ENCODE results near the gene CASQ2.

CASQ2 gene

DNA sequence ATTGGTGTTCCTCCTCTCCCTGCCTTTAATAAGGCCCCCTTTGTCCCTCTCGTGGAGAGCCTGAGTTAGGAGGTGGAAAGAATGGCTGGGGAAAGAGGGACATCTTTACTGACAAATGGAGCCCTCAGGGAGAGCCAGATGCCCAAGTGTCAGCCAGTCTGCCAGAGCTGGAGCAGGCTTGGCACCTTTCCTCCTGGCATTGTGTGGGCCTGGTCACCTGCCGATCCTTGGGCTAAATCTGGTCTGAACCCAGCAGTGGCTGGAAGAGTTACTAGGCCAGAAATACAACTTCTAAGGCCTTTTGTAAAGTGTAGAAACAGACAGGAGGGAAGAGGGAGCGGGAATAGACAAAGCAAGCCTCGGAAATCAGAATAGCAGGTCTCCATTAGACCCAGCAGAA, 101.8 kb downstream of the CASQ2 start:
- no peaks in the 10 kb centered on the region for H3K36me3 ChIP-seq
- H3K9me3 ChIP-seq, result no peaks in the 10 kb centered on the region
- no peak for DNase-seq
- no peak overlapping the region for H3K4me3 ChIP-seq (ENCODE audit: low read depth, low read length)
- TF ChIP-seq, protein P1, sequence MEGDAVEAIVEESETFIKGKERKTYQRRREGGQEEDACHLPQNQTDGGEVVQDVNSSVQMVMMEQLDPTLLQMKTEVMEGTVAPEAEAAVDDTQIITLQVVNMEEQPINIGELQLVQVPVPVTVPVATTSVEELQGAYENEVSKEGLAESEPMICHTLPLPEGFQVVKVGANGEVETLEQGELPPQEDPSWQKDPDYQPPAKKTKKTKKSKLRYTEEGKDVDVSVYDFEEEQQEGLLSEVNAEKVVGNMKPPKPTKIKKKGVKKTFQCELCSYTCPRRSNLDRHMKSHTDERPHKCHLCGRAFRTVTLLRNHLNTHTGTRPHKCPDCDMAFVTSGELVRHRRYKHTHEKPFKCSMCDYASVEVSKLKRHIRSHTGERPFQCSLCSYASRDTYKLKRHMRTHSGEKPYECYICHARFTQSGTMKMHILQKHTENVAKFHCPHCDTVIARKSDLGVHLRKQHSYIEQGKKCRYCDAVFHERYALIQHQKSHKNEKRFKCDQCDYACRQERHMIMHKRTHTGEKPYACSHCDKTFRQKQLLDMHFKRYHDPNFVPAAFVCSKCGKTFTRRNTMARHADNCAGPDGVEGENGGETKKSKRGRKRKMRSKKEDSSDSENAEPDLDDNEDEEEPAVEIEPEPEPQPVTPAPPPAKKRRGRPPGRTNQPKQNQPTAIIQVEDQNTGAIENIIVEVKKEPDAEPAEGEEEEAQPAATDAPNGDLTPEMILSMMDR (IDR thresholded peaks at IDR 0.05; ENCODE audit: low read depth, low read length), result no peak
- H3K27me3 ChIP-seq, result no peaks in the 10 kb centered on the region
- H3K4me1 ChIP-seq, result no peaks in the 10 kb centered on the region

- no peaks in the 10 kb centered on the region for H3K27me3 ChIP-seq
- no peaks in the 10 kb centered on the region for H3K9me3 ChIP-seq
- no peak overlapping the region for H3K4me3 ChIP-seq (ENCODE audit: low read depth, low read length)
- no peaks in the 10 kb centered on the region for H3K4me1 ChIP-seq
- no peaks in the 10 kb centered on the region for H3K36me3 ChIP-seq
- TF ChIP-seq, protein P1 (IDR thresholded peaks at IDR 0.05; ENCODE audit: low read depth, low read length), result no peak
- no peak for DNase-seq
Observed at GRCh38 chr1:115666206-115666605, 102.3 kb downstream of the CASQ2 start.

DNA sequence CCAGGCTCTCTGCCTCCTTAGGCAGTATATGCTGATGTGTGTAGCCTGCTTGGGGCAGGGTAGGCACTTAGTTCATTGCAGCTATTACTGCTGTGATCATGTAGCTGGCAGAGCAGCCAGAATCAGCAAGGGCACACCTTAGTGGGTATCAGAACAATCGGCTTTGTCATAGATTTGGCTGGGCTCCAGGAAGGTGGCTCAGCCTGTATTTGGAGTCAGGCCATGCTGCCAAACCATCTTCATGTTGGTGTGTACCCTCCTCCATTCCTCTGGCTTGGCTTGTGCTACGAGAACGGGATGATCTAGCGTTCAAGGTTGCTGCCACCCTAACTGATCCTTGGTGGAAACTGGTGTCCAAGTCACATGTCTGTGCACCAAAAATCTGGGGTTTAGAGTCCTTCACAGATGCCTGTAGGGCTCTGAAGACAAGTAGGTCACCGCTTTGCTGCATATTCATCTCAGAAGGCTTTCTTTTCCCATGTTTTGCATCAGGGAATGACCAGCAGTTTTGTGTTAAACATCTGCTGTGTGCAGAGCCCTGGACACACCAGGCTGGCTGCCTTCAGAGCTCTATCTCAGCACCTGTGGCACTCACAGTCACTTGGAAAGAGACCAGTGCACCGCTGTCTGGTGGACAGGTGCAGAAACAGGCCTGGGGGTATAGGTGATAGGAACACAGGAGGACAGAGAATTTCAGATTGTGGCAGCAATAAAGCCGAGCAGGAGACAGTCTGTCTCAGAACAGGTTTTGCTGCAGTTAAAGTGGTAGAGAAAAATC, 103.0 kb downstream of the CASQ2 start:
- Histone ChIP-seq H3K27me3 (no peaks in the 10 kb centered on the region), H3K4me3 (ENCODE audit: low read depth, low read length) (no peak overlapping the region), H3K36me3 (no peaks in the 10 kb centered on the region), H3K4me1 (no peaks in the 10 kb centered on the region), H3K9me3 (no peaks in the 10 kb centered on the region)
- TF ChIP-seq, protein P1 (IDR thresholded peaks at IDR 0.05; ENCODE audit: low read depth, low read length), result no peak
- DNase-seq, result no peak

DNA sequence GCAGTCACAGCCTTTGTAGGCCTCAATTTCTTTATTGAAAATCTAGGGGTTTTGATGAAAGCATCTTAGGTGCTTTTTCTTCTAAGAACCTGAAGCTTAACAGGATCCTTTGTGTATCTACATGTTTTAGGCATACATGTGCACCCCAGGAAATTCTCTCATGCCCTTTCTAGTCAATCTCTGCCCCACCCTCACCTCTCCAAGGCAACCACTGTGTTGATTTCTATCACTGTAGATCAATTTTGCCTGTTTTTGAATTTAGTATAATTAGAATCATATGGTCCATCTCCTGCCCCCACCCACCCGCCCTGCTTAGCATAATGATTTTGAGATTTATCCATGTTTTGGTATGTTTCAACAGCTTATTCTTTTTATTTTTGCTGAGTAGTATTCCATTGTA, 107.4 kb downstream of the CASQ2 start:
- Histone ChIP-seq H3K4me1 (no peaks in the 10 kb centered on the region), H3K4me3 (ENCODE audit: low read depth, low read length) (no peak overlapping the region), H3K36me3 (no peaks in the 10 kb centered on the region), H3K9me3 (no peaks in the 10 kb centered on the region; the same call in 1 of the 2 replicates), H3K27me3 (no peaks in the 10 kb centered on the region)
- TF ChIP-seq, protein P1 (IDR thresholded peaks at IDR 0.05; ENCODE audit: low read depth, low read length), result no peak
- no peak for DNase-seq

GRCh38 chr1:115660151-115660550, 108.4 kb downstream of the CASQ2 start:
- H3K9me3 ChIP-seq, result no peaks in the 10 kb centered on the region; the same call in 1 of the 2 replicates
- no peaks in the 10 kb centered on the region for H3K4me1 ChIP-seq
- no peaks in the 10 kb centered on the region for H3K27me3 ChIP-seq
- no peak overlapping the region for H3K4me3 ChIP-seq (ENCODE audit: low read depth, low read length)
- TF ChIP-seq, protein P1 (IDR thresholded peaks at IDR 0.05; ENCODE audit: low read depth, low read length), result no peak
- DNase-seq, result no peak
- no peaks in the 10 kb centered on the region for H3K36me3 ChIP-seq

DNA sequence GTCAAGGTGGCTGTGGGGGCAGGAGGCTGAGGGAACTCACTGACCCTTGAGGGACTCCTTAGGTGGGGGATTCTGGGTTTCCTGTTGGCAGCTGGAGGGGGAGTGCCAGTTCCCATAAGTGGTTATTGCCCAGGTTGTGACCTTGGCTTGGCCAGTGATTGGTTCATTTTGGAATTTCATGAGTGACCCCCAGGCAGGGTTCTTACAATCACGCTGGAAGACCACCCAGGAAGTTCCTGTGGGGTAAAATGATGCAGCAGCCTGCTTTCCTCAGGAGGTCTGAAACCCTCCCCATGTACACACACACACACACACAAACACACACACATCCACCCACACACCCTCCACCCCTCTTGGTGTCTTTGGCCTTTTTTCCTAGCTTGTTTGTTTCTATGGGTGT, 109.9 kb downstream of the CASQ2 start:
- Histone ChIP-seq H3K27me3 (no peaks in the 10 kb centered on the region), H3K4me3 (ENCODE audit: low read depth, low read length) (no peak overlapping the region), H3K36me3 (no peaks in the 10 kb centered on the region), H3K9me3 (no peaks in the 10 kb centered on the region; the same call in 1 of the 2 replicates), H3K4me1 (no peaks in the 10 kb centered on the region)
- TF ChIP-seq, protein P1 (IDR thresholded peaks at IDR 0.05; ENCODE audit: low read depth, low read length), result no peak
- no peak for DNase-seq
